ENCODE results near the gene ZNF155.

The ZNF155 gene

GRCh38 chr19:43997631-43998290 lies 13.8 kb downstream of the ZNF155 start:
- H3K9me3 ChIP-seq, result peaks cover 6% of the 10 kb centered on the region
- H3K36me3 ChIP-seq, result peaks cover 27% of the 10 kb centered on the region
- H3K27me3 ChIP-seq, result peaks cover 5% of the 10 kb centered on the region
- peaks cover 6 to 7% of the 10 kb centered on the region in 2 experiments for H3K4me1 ChIP-seq (ENCODE audit: control insufficient read depth in 1 of 2, insufficient read depth in 1 of 2, low read depth in 1 of 2, low read length in 1 of 2)
- H3K4me3 ChIP-seq (ENCODE audit: low read depth in 1 of 2, low read length in 1 of 2), result no peak overlapping the region
- H3K27ac ChIP-seq, result no peak overlapping the region
- TF ChIP-seq CTCF (IDR thresholded peaks at IDR 0.05), result no peak

GRCh38 chr19:44002212-44002565 lies 18.2 kb downstream of the ZNF155 start:
- H3K36me3 ChIP-seq, result peaks cover under 1% of the 10 kb centered on the region
- H3K9me3 ChIP-seq, result no peaks in the 10 kb centered on the region
- peaks cover 5% of the 10 kb centered on the region for H3K27me3 ChIP-seq
- no peak for TF ChIP-seq CTCF (IDR thresholded peaks at IDR 0.05)
- H3K4me1 ChIP-seq (ENCODE audit: control insufficient read depth in 1 of 2, insufficient read depth in 1 of 2, low read depth in 1 of 2, low read length in 1 of 2), result peaks cover 39 to 45% of the 10 kb centered on the region in 2 experiments
- peak overlapping the region; percentile 84 for H3K27ac ChIP-seq
- H3K4me3 ChIP-seq (ENCODE audit: low read depth in 1 of 2, low read length in 1 of 2), result peak overlapping the region; percentile 82

GRCh38 chr19:44002566-44003460 lies 18.8 kb downstream of the ZNF155 start, which contains the start of gene ZNF230:
TSS of gene ZNF230 (plus strand) at chr19:44002957. CDS start at chr19:44007079, 4,122 bp downstream.
- Histone ChIP-seq H3K36me3 (peaks cover 7% of the 10 kb centered on the region), H3K4me1 (ENCODE audit: control insufficient read depth in 1 of 2, insufficient read depth in 1 of 2, low read depth in 1 of 2, low read length in 1 of 2) (peaks cover 39 to 45% of the 10 kb centered on the region in 2 experiments), H3K4me3 (ENCODE audit: low read depth in 1 of 2, low read length in 1 of 2) (peak within 1 kb of the TSS; percentile 82), H3K27ac (peak within 1 kb of the TSS; percentile 84), H3K27me3 (peaks cover 5% of the 10 kb centered on the region), H3K9me3 (peaks cover 4% of the 10 kb centered on the region)
- TF ChIP-seq CTCF (IDR thresholded peaks at IDR 0.05), result no peak

- TF ChIP-seq CTCF (IDR thresholded peaks at IDR 0.05), result no peak
- Histone ChIP-seq H3K27ac (peak overlapping the region; percentile 84), H3K4me3 (ENCODE audit: low read depth in 1 of 2, low read length in 1 of 2) (peak overlapping the region; percentile 82), H3K27me3 (peaks cover 5% of the 10 kb centered on the region), H3K36me3 (peaks cover 14% of the 10 kb centered on the region), H3K9me3 (peaks cover 6% of the 10 kb centered on the region), H3K4me1 (ENCODE audit: control insufficient read depth in 1 of 2, insufficient read depth in 1 of 2, low read depth in 1 of 2, low read length in 1 of 2) (peaks cover 39 to 45% of the 10 kb centered on the region in 2 experiments)
Measured at GRCh38 chr19:44003461-44004009, 19.5 kb downstream of the ZNF155 start.

GRCh38 chr19:44005973-44006372 lies 22.0 kb downstream of the ZNF155 start:
- H3K27ac ChIP-seq, result peak overlapping the region; percentile 83
- H3K9me3 ChIP-seq, result peaks cover 29% of the 10 kb centered on the region
- peaks cover 38% of the 10 kb centered on the region for H3K36me3 ChIP-seq
- H3K4me3 ChIP-seq (ENCODE audit: low read depth in 1 of 2, low read length in 1 of 2), result peak overlapping the region; percentile 33 to 38
- no peaks in the 10 kb centered on the region for H3K27me3 ChIP-seq
- no peak for TF ChIP-seq CTCF (IDR thresholded peaks at IDR 0.05)
- peaks cover 39 to 45% of the 10 kb centered on the region in 2 experiments for H3K4me1 ChIP-seq (ENCODE audit: control insufficient read depth in 1 of 2, insufficient read depth in 1 of 2, low read depth in 1 of 2, low read length in 1 of 2)

Data from neutrophil (primary cell).